HepG2 (cell line): ENCODE results near the gene STUM. TPM values are rescaled to one million over a fixed set of nuclear protein-coding genes. Genes with fewer than 3 reads are reported as not detected.

ENCODE experiments used
- ATAC-seq: fragments of 200-7000 bp; cut with Tn5 transposase; 3 replicates; pipeline ENCODE4 v1.9.1; 2020; ENCODE audit warnings: mild to moderate bottlenecking, moderate library complexity
- BruUV-seq: library from RNA; stranded (reverse); fragments of 400-500 nt; replicated peaks from 2 replicates; lab custom pipeline; 2021; lab: Mats Ljungman, UMichigan
- CTCF ChIA-PET: fragments of 300-600 bp; formaldehyde crosslinking; extraction: SDS; loops from one replicate; lab custom pipeline; 2021; ENCODE audit warnings: low total read pairs, inconsistent platforms, low intra/inter-chr PET ratio; lab: Yijun Ruan, JAX
- POLR2A ChIA-PET: fragments of 350-600 bp; sonication (Branson Sonifier 250); formaldehyde crosslinking; loops from one replicate; lab custom pipeline; 2020; ENCODE audit warnings: antibody characterized with exemption, inconsistent platforms; lab: Yijun Ruan, JAX
- DNase-seq: peaks from one replicate; pipeline ENCODE4 v3.0.0-alpha.2; 2015; ENCODE audit warnings: low spot score
- FAIRE-seq: peaks from 3 replicates; lab custom pipeline; 2011; peaks lifted over from hg19 to GRCh38; lab: Jason Lieb, UNC
- H2AFZ ChIP-seq: one replicate; pipeline ENCODE4 v1.6.1; 2011; ENCODE audit warnings: low read length, inconsistent platforms
- H3K27ac ChIP-seq: fragments of 300-600 bp; 3 replicates; pipeline ENCODE4 v1.8.0; 2011; ENCODE audit warnings: mixed run types, mild to moderate bottlenecking, mixed read lengths, low read length, inconsistent platforms; ENCODE audit not compliant: insufficient read depth; ENCODE audit errors: extremely low read length
- H3K27me3 ChIP-seq, 2 experiments: fragments of 200-600 bp in 1 of 2; 2 replicates in 1 of 2; 3 replicates in 1 of 2; pipeline versions ENCODE4 v1.6.0 to v1.8.0; 2011; ENCODE audit warnings: low read length in 2 of 2, mild to moderate bottlenecking in 2 of 2, moderate library complexity in 2 of 2, inconsistent platforms in 1 of 2; ENCODE audit not compliant: insufficient read depth in 2 of 2, control insufficient read depth in 1 of 2
- H3K36me3 ChIP-seq, 2 experiments: fragments of 200-600 bp in 1 of 2; replicated peaks in 1 of 2; 2 replicates in 1 of 2; 3 replicates in 1 of 2; pipeline versions ENCODE4 v1.5.1 to v1.8.0; 2011; ENCODE audit warnings: low read length in 2 of 2, inconsistent platforms in 1 of 2; ENCODE audit not compliant: insufficient read depth in 2 of 2, control insufficient read depth in 1 of 2
- H3K4me1 ChIP-seq: 2 replicates; pipeline ENCODE4 v1.5.1; 2012; ENCODE audit warnings: low read length, inconsistent platforms; ENCODE audit not compliant: insufficient read depth
- H3K4me2 ChIP-seq: 2 replicates; pipeline ENCODE4 v1.6.0; 2011; ENCODE audit warnings: low read depth, low read length, inconsistent platforms
- H3K4me3 ChIP-seq, 3 experiments: fragments of 200-600 bp in 1 of 3; sonication (generic), shearing (Covaris generic) in 1 of 3; replicated peaks in 1 of 3; 2 replicates each; pipeline ENCODE4 v1.5.1; 2011 to 2016; ENCODE audit warnings: low read length in 3 of 3, inconsistent platforms in 2 of 3, low read depth in 2 of 3, mild to moderate bottlenecking in 2 of 3, control low read depth in 1 of 3, mixed read lengths in 1 of 3; ENCODE audit not compliant: insufficient read depth in 1 of 3
- H3K79me2 ChIP-seq: one replicate; pipeline ENCODE4 v1.6.1; 2011; ENCODE audit warnings: low read length, inconsistent platforms; ENCODE audit not compliant: insufficient read depth
- H3K9ac ChIP-seq: 2 replicates; pipeline ENCODE4 v1.6.0; 2011; ENCODE audit warnings: mild to moderate bottlenecking, low read depth, low read length, inconsistent platforms; ENCODE audit not compliant: insufficient read depth
- H3K9me3 ChIP-seq: 2 replicates; pipeline ENCODE4 v1.5.1; 2012; ENCODE audit warnings: mild to moderate bottlenecking, low read length
- H4K20me1 ChIP-seq: 2 replicates; pipeline ENCODE4 v1.6.0; 2011; ENCODE audit warnings: inconsistent platforms, mild to moderate bottlenecking, low read length, moderate library complexity; ENCODE audit not compliant: insufficient read depth
- FLYWCH1 ChIP-seq: sonication (generic); formaldehyde crosslinking; IDR thresholded peaks from 2 replicates; pipeline ENCODE4 v1.8.1; 2023; ENCODE audit warnings: mild to moderate bottlenecking, missing genetic modification reagents
- KLF11 ChIP-seq: IDR thresholded peaks from 2 replicates; pipeline ENCODE4 v1.6.1; 2016; ENCODE audit warnings: missing compliant biosample characterization
- MXD4 ChIP-seq: IDR thresholded peaks from 2 replicates; pipeline ENCODE4 v1.6.1; 2016; ENCODE audit warnings: mild to moderate bottlenecking, missing biosample characterization, missing genetic modification reagents
- NCOA2 ChIP-seq: sonication (generic); formaldehyde crosslinking; IDR thresholded peaks from 2 replicates; pipeline ENCODE4 v1.8.0; 2022; ENCODE audit warnings: inconsistent platforms
- PPARG ChIP-seq: conservative IDR thresholded peaks from 2 replicates; pipeline ENCODE4 v1.6.1; 2016; ENCODE audit warnings: missing biosample characterization, missing genetic modification reagents
- TCF7 ChIP-seq: sonication (generic); IDR thresholded peaks from 2 replicates; pipeline ENCODE4 v1.6.1; 2016; ENCODE audit warnings: antibody characterized with exemption, low read depth
- ZNF230 ChIP-seq: sonication (generic); formaldehyde crosslinking; IDR thresholded peaks from 2 replicates; pipeline ENCODE4 v1.4.0; 2020; ENCODE audit warnings: mild to moderate bottlenecking, missing genetic modification reagents
- ZNF232 ChIP-seq: sonication (generic); formaldehyde crosslinking; IDR thresholded peaks from 2 replicates; pipeline ENCODE4 v1.4.0; 2020; ENCODE audit warnings: missing genetic modification reagents, borderline replicate concordance
- ZNF235 ChIP-seq: sonication (generic); formaldehyde crosslinking; IDR thresholded peaks from 2 replicates; pipeline ENCODE4 v1.8.1; 2023; ENCODE audit warnings: mild to moderate bottlenecking, missing genetic modification reagents, borderline replicate concordance
- ZNF605 ChIP-seq: sonication (generic); formaldehyde crosslinking; IDR thresholded peaks from 2 replicates; pipeline ENCODE4 v1.8.0; 2022; ENCODE audit warnings: mild to moderate bottlenecking, missing genetic modification reagents
- WGBS: methylation state at CpG from one replicate; pipeline ENCODE4 v1.1.6; 2017; ENCODE audit warnings: low lambda C conversion rate; 5-methylcytosine and 5-hydroxymethylcytosine counted together
- in situ Hi-C: cut with HindIII; loops from 2 replicates; pipeline ENCODE4 v1.10.0; 2017; ENCODE audit warnings: low pct_unique_long_range_greater_than_20kb; ENCODE audit not compliant: extremely low pct_ligation_motif_present
- intact Hi-C: fragments of 100-400 bp; cut with micrococcal nuclease; formaldehyde crosslinking; loops from one replicate; pipeline ENCODE4 v1.10.0; 2022; ENCODE audit not compliant: unreplicated experiment
- polyA plus RNA-seq, 8 experiments: library from polyadenylated mRNA; depleted of rRNA in 3 of 8; stranded (reverse) in 7 of 8; unstranded in 1 of 8; fragments of >200 nt; fragmentation: Illumina TruSeq in 4 of 8; extraction: Trizol in 4 of 8; gene quantifications; 2 replicates each; pipeline versions ENCODE4 v1.2.1 to v1.2.3, GENCODE V29; 2011 to 2016; ENCODE audit warnings: low read depth in 4 of 8, missing spikeins in 1 of 8, mixed read lengths in 1 of 8; ENCODE audit not compliant: insufficient read depth in 1 of 8
- total RNA-seq, 5 experiments: library from RNA; depleted of rRNA; stranded (reverse); fragments of >200 nt; fragmentation: Illumina TruSeq; extraction: Trizol; gene quantifications; 2 replicates each; pipeline ENCODE4 v1.2.3, GENCODE V29; 2016; ENCODE audit warnings: low read depth in 1 of 5
- TF ChIP-seq, protein P1 (sequence below): sonication (generic); formaldehyde crosslinking; conservative IDR thresholded peaks from 2 replicates; pipeline ENCODE4 v1.4.0; 2020; ENCODE audit warnings: missing genetic modification reagents
- TF ChIP-seq, protein P2 (sequence below), 2 experiments: sonication (generic) in 1 of 2; formaldehyde crosslinking in 1 of 2; IDR thresholded peaks; 2 replicates each; pipeline versions ENCODE4 v1.5.1 to v1.6.1; 2011 to 2020; ENCODE audit warnings: borderline replicate concordance in 1 of 2, low read depth in 1 of 2, low read length in 1 of 2, mild to moderate bottlenecking in 1 of 2, missing genetic modification reagents in 1 of 2, moderate library complexity in 1 of 2
- TF ChIP-seq, protein P3 (sequence below): sonication (generic); formaldehyde crosslinking; IDR thresholded peaks from 2 replicates; pipeline ENCODE4 v1.5.1; 2020; ENCODE audit warnings: missing genetic modification reagents, mild to moderate bottlenecking, borderline replicate concordance
- TF ChIP-seq, protein P4 (sequence below): sonication (generic); formaldehyde crosslinking; IDR thresholded peaks from 2 replicates; pipeline ENCODE4 v1.8.1; 2023; ENCODE audit warnings: missing genetic modification reagents, mild to moderate bottlenecking, borderline replicate concordance
- TF ChIP-seq, protein P5 (sequence below): IDR thresholded peaks from 2 replicates; pipeline ENCODE4 v1.6.1; 2018; ENCODE audit warnings: missing genetic modification reagents
- TF ChIP-seq, protein P6 (sequence below): sonication (generic); formaldehyde crosslinking; IDR thresholded peaks from 2 replicates; pipeline ENCODE4 v1.4.0; 2020; ENCODE audit warnings: missing genetic modification reagents

The STUM gene
- total and polyA plus RNA-seq, 2 of the 13 experiments (the other 11 are each of a cell fraction or from before 2014, with no cell fraction given) = not detected

DNA sequence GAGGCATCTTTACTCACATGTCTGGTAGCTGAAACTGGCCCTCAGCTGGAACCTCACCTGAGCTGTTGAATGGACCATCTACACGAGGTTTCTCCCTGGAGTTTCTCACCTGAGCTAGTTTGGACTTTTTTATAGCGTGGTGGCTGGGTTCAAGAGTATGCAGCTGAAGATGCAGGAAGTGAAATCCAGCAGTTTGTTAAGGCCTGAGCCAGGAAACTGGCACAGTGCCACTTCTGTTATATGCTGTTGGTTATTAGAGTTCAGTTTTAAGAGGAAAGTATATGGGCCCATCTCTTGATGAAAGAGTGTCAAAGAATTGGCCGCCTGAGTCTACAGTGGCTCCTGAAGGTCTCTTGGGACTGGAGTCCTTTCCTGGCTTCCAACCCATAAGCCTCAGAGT is 35.6 kb downstream of the STUM start:
- no peak overlapping the region for H2AFZ ChIP-seq
- H3K4me2 ChIP-seq = no peak overlapping the region
- no peak for FAIRE-seq
- TF ChIP-seq ZNF605 (CRISPR knock-in tag) (no peak), TCF7 (no peak), ZNF235 (no peak), ZNF232 (CRISPR knock-in tag) (no peak), ZNF230 (CRISPR knock-in tag) (no peak), PPARG (CRISPR knock-in tag) (no peak), MXD4 (CRISPR knock-in tag) (no peak), NCOA2 (CRISPR knock-in tag) (no peak), FLYWCH1 (CRISPR knock-in tag) (no peak), KLF11 (no peak)
- TF ChIP-seq, protein P1, sequence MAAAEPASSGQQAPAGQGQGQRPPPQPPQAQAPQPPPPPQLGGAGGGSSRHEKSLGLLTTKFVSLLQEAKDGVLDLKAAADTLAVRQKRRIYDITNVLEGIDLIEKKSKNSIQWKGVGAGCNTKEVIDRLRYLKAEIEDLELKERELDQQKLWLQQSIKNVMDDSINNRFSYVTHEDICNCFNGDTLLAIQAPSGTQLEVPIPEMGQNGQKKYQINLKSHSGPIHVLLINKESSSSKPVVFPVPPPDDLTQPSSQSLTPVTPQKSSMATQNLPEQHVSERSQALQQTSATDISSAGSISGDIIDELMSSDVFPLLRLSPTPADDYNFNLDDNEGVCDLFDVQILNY (CRISPR knock-in tag) = no peak
- TF ChIP-seq, protein P2, sequence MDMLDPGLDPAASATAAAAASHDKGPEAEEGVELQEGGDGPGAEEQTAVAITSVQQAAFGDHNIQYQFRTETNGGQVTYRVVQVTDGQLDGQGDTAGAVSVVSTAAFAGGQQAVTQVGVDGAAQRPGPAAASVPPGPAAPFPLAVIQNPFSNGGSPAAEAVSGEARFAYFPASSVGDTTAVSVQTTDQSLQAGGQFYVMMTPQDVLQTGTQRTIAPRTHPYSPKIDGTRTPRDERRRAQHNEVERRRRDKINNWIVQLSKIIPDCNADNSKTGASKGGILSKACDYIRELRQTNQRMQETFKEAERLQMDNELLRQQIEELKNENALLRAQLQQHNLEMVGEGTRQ (IDR thresholded peaks at IDR 0.05; ENCODE audit: low read depth, low read length) = no peak
- TF ChIP-seq, protein P2 (CRISPR knock-in tag; IDR thresholded peaks at IDR 0.05; ENCODE audit: borderline replicate concordance) = no peak
- TF ChIP-seq, protein P3, sequence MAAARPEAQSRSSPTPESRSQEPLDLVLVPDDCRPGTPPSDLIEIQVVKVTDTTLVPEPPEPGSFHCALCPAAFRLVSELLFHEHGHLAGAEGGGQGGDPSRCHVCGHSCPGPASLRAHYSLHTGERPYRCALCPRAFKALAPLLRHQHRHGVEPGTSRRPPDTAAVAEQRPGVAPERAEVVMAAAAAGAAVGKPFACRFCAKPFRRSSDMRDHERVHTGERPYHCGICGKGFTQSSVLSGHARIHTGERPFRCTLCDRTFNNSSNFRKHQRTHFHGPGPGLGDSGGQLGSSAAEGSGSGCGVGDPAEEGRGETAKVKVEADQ = no peak
- TF ChIP-seq, protein P4, sequence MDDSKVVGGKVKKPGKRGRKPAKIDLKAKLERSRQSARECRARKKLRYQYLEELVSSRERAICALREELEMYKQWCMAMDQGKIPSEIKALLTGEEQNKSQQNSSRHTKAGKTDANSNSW (CRISPR knock-in tag) = no peak
- TF ChIP-seq, protein P5, sequence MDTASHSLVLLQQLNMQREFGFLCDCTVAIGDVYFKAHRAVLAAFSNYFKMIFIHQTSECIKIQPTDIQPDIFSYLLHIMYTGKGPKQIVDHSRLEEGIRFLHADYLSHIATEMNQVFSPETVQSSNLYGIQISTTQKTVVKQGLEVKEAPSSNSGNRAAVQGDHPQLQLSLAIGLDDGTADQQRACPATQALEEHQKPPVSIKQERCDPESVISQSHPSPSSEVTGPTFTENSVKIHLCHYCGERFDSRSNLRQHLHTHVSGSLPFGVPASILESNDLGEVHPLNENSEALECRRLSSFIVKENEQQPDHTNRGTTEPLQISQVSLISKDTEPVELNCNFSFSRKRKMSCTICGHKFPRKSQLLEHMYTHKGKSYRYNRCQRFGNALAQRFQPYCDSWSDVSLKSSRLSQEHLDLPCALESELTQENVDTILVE (CRISPR knock-in tag) = no peak
- TF ChIP-seq, protein P6, sequence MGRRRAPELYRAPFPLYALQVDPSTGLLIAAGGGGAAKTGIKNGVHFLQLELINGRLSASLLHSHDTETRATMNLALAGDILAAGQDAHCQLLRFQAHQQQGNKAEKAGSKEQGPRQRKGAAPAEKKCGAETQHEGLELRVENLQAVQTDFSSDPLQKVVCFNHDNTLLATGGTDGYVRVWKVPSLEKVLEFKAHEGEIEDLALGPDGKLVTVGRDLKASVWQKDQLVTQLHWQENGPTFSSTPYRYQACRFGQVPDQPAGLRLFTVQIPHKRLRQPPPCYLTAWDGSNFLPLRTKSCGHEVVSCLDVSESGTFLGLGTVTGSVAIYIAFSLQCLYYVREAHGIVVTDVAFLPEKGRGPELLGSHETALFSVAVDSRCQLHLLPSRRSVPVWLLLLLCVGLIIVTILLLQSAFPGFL (CRISPR knock-in tag) = no peak
- no peaks in the 10 kb centered on the region for H3K79me2 ChIP-seq
- intact Hi-C loops = no loop called here
- H3K27ac ChIP-seq = no peak overlapping the region
- BruUV-seq = no TSS peak
- ChIA-PET CTCF (no interaction called here), POLR2A (no interaction called here)
- DNase-seq = no peak
- in situ Hi-C loops = no loop called here
- H3K4me3 ChIP-seq = no peak overlapping the region
- H4K20me1 ChIP-seq = no peaks in the 10 kb centered on the region
- H3K4me1 ChIP-seq = no peaks in the 10 kb centered on the region
- no peak overlapping the region for H3K9ac ChIP-seq
- H3K9me3 ChIP-seq = no peaks in the 10 kb centered on the region
- 70% methylated on average over 1 of the region's 3 CpGs for WGBS
- H3K36me3 ChIP-seq = no peaks in the 10 kb centered on the region
- no peaks in the 10 kb centered on the region; a peak in 1 of 5 replicates for H3K27me3 ChIP-seq
- no peak for ATAC-seq
